Natural killer cell (primary cell): ENCODE results near the gene SNX24. TPM values are rescaled to one million over a fixed set of nuclear protein-coding genes. Genes with fewer than 3 reads are reported as not detected.

Experiments used
- ATAC-seq, 3 donors: fragments of 150-1000 bp in 2 of 3; fragments of 200-7000 bp in 1 of 3; cut with Tn5 transposase; 1 replicate in 1 of 3; 2 replicates in 2 of 3; pipeline ENCODE4 v1.10.0; 2021; ENCODE audit warnings: mild to moderate bottlenecking in 2 of 3, moderate library complexity in 2 of 3
- DNase-seq, 2 donors: peaks; one replicate each; pipeline versions ENCODE4 v3.0.0 to v3.0.0-alpha.2; 2013 to 2021; ENCODE audit warnings: mixed read lengths in 1 of 2
- H3K27ac ChIP-seq: one replicate; pipeline ENCODE4 v1.5.1; 2013; ENCODE audit warnings: mild to moderate bottlenecking, low read length
- H3K27me3 ChIP-seq: one replicate; pipeline ENCODE4 v1.6.1; 2013; ENCODE audit warnings: low read length; ENCODE audit not compliant: control insufficient read depth, insufficient read depth
- H3K36me3 ChIP-seq: one replicate; pipeline ENCODE4 v1.6.1; 2013; ENCODE audit warnings: low read length; ENCODE audit not compliant: control insufficient read depth, insufficient read depth
- H3K4me1 ChIP-seq: one replicate; pipeline ENCODE4 v1.6.1; 2013; ENCODE audit warnings: low read length; ENCODE audit not compliant: control insufficient read depth, insufficient read depth
- H3K4me3 ChIP-seq: one replicate; pipeline ENCODE4 v1.5.1; 2013; ENCODE audit warnings: low read length
- H3K9me3 ChIP-seq: one replicate; pipeline ENCODE4 v1.6.1; 2013; ENCODE audit warnings: low read length; ENCODE audit not compliant: control insufficient read depth, insufficient read depth
- H3K27ac Mint-ChIP-seq, 2 donors: one replicate each; pipeline ENCODE4 v1.8.0; 2022; ENCODE audit warnings: mild to moderate bottlenecking in 2 of 2, mixed read lengths in 2 of 2, moderate library complexity in 1 of 2
- H3K27me3 Mint-ChIP-seq, 2 donors: one replicate each; pipeline ENCODE4 v1.8.0; 2022; ENCODE audit warnings: low read depth in 2 of 2, mixed read lengths in 2 of 2
- H3K36me3 Mint-ChIP-seq: one replicate; pipeline ENCODE4 v1.8.0; 2022; ENCODE audit warnings: mixed read lengths
- H3K4me1 Mint-ChIP-seq, 2 donors: one replicate each; pipeline ENCODE4 v1.8.0; 2022; ENCODE audit warnings: mixed read lengths in 2 of 2
- H3K4me3 Mint-ChIP-seq: one replicate; pipeline ENCODE4 v1.8.0; 2022; ENCODE audit warnings: mild to moderate bottlenecking, moderate library complexity, mixed read lengths
- H3K9me3 Mint-ChIP-seq, 2 donors: one replicate each; pipeline ENCODE4 v1.8.0; 2022; ENCODE audit warnings: mixed read lengths in 2 of 2
- WGBS: methylation state at CpG from one replicate; pipeline ENCODE4 v1.1.7; 2013; ENCODE audit warnings: missing lambda C conversion rate; ENCODE audit not compliant: insufficient coverage; 5-methylcytosine and 5-hydroxymethylcytosine counted together
- intact Hi-C: fragments of 100-400 bp; cut with micrococcal nuclease; formaldehyde crosslinking; loops from one replicate; pipeline ENCODE4 v1.14.2; 2022
- total RNA-seq, 4 donors: library from RNA; stranded (reverse); fragments of 120-200 nt in 1 of 4; gene quantifications; one replicate each; pipeline versions ENCODE4 v1.2.3 to v1.2.4, GENCODE V29; 2013 to 2022
- TF ChIP-seq, protein P1 (sequence below): fragments of 200-600 bp; IDR thresholded peaks from one replicate; pipeline ENCODE4 v1.8.0; 2022; ENCODE audit warnings: antibody characterized with exemption

The SNX24 gene
- total RNA-seq, 3 donors from 2014 or later (not counting 1 experiment from before 2014, with no cell fraction given), result 3.6 to 5.2 (median 3.7) TPM

DNA sequence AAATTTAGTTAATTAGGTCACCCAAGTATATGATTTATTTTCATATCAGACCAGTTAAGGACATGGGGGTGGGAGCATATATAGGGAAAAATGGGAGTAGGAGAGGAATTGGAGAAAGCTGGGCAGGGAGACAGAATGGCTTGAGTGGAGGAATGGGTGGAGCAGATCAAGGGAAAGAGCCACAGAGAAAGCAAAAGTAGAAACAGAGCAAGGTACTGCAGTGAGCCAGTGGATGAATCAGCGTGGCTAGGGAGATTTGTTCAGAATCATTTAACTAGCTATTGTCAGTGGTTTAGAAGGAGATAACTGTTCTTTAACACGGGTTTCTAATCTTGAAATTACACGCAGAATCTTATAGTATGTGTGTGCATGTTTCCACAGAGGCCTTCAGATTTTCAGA, 37.4 kb downstream of the SNX24 start:
- Mint-ChIP-seq H3K27ac (no peak overlapping the region), H3K36me3 (no peaks in the 10 kb centered on the region), H3K4me3 (no peak overlapping the region), H3K4me1 (peaks cover 0 to 4% of the 10 kb centered on the region in 2 donors), H3K27me3 (no peaks in the 10 kb centered on the region), H3K9me3 (no peaks in the 10 kb centered on the region)
- intact Hi-C loops, result no loop called here
- TF ChIP-seq, protein P1, sequence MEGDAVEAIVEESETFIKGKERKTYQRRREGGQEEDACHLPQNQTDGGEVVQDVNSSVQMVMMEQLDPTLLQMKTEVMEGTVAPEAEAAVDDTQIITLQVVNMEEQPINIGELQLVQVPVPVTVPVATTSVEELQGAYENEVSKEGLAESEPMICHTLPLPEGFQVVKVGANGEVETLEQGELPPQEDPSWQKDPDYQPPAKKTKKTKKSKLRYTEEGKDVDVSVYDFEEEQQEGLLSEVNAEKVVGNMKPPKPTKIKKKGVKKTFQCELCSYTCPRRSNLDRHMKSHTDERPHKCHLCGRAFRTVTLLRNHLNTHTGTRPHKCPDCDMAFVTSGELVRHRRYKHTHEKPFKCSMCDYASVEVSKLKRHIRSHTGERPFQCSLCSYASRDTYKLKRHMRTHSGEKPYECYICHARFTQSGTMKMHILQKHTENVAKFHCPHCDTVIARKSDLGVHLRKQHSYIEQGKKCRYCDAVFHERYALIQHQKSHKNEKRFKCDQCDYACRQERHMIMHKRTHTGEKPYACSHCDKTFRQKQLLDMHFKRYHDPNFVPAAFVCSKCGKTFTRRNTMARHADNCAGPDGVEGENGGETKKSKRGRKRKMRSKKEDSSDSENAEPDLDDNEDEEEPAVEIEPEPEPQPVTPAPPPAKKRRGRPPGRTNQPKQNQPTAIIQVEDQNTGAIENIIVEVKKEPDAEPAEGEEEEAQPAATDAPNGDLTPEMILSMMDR, result no peak
- WGBS, result 66% methylated on average over 3 of the region's 3 CpGs
- H3K4me1 ChIP-seq, result no peaks in the 10 kb centered on the region
- no peaks in the 10 kb centered on the region for H3K36me3 ChIP-seq
- DNase-seq (no peak), ATAC-seq (no peak)
- H3K27ac ChIP-seq, result no peak overlapping the region
- H3K27me3 ChIP-seq, result no peaks in the 10 kb centered on the region
- no peak overlapping the region for H3K4me3 ChIP-seq
- H3K9me3 ChIP-seq, result no peaks in the 10 kb centered on the region

- no peaks in the 10 kb centered on the region for H3K9me3 ChIP-seq
- no peaks in the 10 kb centered on the region for H3K27me3 ChIP-seq
- no peaks in the 10 kb centered on the region for H3K4me1 ChIP-seq
- intact Hi-C loops, result no loop called here
- DNase-seq (no peak), ATAC-seq (no peak)
- no peaks in the 10 kb centered on the region for H3K36me3 Mint-ChIP-seq
- no peaks in the 10 kb centered on the region for H3K9me3 Mint-ChIP-seq
- no peaks in the 10 kb centered on the region for H3K36me3 ChIP-seq
- H3K4me3 Mint-ChIP-seq, result no peak overlapping the region
- H3K27ac ChIP-seq, result no peak overlapping the region
- no peaks in the 10 kb centered on the region for H3K27me3 Mint-ChIP-seq
- H3K4me1 Mint-ChIP-seq, result no peaks in the 10 kb centered on the region
- H3K27ac Mint-ChIP-seq, result no peak overlapping the region
- WGBS, result 100% methylated on average over 1 of the region's 1 CpG
- no peak overlapping the region for H3K4me3 ChIP-seq
- TF ChIP-seq, protein P1, result no peak
Observed at GRCh38 chr5:122885045-122885517, 39.7 kb downstream of the SNX24 start.

DNA sequence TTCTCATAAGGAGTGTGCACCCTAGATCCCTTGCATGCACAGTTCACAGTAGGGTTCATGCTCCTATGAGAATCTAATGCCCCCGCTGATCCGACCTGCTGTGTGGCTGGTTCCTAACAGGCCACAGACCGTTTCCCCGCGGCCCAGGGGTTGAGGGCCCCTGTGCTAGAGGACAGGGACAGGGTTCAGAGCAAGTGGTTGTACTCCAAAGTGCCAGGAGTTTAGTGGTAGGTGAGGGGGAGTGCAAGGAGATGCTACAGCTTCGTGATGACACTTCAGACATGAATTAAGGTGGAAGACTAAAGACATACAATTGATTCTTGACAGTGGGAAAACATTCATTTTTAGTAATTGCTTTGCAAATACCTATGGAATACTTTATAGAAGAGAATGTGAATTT, 40.5 kb downstream of the SNX24 start:
- no peaks in the 10 kb centered on the region for H3K4me1 ChIP-seq
- ATAC-seq, result peak in 1 of 3 donors; percentile 21
- no peak overlapping the region for H3K27ac ChIP-seq
- H3K9me3 ChIP-seq, result no peaks in the 10 kb centered on the region
- H3K27me3 Mint-ChIP-seq, result no peaks in the 10 kb centered on the region
- H3K36me3 Mint-ChIP-seq, result no peaks in the 10 kb centered on the region
- H3K36me3 ChIP-seq, result no peaks in the 10 kb centered on the region
- H3K4me1 Mint-ChIP-seq, result no peaks in the 10 kb centered on the region
- TF ChIP-seq, protein P1, result no peak
- H3K4me3 Mint-ChIP-seq, result no peak overlapping the region
- 90% methylated on average over 6 of the region's 6 CpGs for WGBS
- intact Hi-C loops, result no loop called here
- no peaks in the 10 kb centered on the region for H3K9me3 Mint-ChIP-seq
- no peak overlapping the region for H3K27ac Mint-ChIP-seq
- no peak for DNase-seq
- H3K4me3 ChIP-seq, result no peak overlapping the region
- H3K27me3 ChIP-seq, result no peaks in the 10 kb centered on the region

GRCh38 chr5:122895141-122895540, 49.7 kb downstream of the SNX24 start:
- intact Hi-C loops, result loop anchor here (5.0 kb wide), 1 partner anchor 477 kb away; no protein-coding TSS in a partner anchor
- Mint-ChIP-seq H3K27me3 (no peaks in the 10 kb centered on the region), H3K4me3 (no peak overlapping the region), H3K9me3 (no peaks in the 10 kb centered on the region), H3K4me1 (no peaks in the 10 kb centered on the region), H3K27ac (no peak overlapping the region), H3K36me3 (no peaks in the 10 kb centered on the region)
- Histone ChIP-seq H3K4me1 (no peaks in the 10 kb centered on the region), H3K9me3 (no peaks in the 10 kb centered on the region), H3K4me3 (no peak overlapping the region), H3K27ac (no peak overlapping the region), H3K27me3 (no peaks in the 10 kb centered on the region), H3K36me3 (no peaks in the 10 kb centered on the region)
- DNase-seq, result no peak
- 100% methylated on average over 1 of the region's 1 CpG for WGBS
- ATAC-seq, result no peak
- TF ChIP-seq, protein P1, result no peak
